CD4-positive, alpha-beta T cell treated with Interleukin-1 beta for 1 hour (primary cell): Measurements from ENCODE around the gene DSCAML1.

Experiments used
- DNase-seq, 2 donors: peaks; one replicate each; pipeline ENCODE4 v3.0.0-alpha.2; 2020 to 2022

The DSCAML1 gene

GRCh38 chr11:117796872-117797529 lies at the start of gene DSCAML1:
Gene DSCAML1, minus strand, starts transcription at chr11:117797216. Its CDS starts 137 bp downstream, at chr11:117797079.
- DNase-seq = peak; percentile 17 to 32

DNA sequence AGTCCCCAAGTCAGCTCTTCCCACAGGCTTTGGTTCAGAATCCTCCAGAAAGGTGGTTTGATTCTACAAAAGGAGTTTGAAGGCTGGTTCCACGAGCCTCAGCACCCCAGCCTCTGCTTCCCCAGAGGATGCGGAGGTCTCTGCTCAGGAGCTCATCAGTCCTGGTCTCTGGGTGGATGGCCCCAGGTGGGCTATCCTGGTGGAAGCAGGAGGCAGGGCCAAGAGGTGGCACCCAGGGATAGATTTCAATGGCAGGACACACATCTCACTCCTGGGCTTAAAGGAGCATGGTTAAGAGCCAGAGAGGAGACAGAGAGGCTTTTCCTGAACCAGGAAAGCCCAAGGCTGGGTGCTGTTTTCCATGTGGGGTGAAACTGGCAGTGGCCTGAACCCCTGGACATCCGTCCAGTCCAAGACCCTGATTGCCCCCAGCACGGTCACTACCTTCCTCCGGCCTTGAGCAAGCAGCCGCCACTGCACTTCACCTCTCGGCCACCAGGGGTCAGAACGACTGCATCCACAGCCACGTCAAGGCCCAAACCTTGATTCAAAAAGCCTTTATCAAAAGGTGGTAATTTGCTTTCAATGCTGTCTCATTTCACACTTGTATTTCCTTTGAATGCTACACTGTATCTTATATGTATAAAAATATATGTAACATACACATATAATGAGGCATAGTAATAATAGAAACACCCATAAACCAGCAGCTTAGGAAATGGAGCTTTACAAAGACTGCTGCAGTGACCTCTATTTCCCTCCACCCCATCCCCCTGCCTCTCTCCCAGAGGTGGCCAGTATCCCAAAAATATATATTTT lies 46.9 kb upstream of the DSCAML1 start:
- DNase-seq = peak; percentile 71 to 82

DNA sequence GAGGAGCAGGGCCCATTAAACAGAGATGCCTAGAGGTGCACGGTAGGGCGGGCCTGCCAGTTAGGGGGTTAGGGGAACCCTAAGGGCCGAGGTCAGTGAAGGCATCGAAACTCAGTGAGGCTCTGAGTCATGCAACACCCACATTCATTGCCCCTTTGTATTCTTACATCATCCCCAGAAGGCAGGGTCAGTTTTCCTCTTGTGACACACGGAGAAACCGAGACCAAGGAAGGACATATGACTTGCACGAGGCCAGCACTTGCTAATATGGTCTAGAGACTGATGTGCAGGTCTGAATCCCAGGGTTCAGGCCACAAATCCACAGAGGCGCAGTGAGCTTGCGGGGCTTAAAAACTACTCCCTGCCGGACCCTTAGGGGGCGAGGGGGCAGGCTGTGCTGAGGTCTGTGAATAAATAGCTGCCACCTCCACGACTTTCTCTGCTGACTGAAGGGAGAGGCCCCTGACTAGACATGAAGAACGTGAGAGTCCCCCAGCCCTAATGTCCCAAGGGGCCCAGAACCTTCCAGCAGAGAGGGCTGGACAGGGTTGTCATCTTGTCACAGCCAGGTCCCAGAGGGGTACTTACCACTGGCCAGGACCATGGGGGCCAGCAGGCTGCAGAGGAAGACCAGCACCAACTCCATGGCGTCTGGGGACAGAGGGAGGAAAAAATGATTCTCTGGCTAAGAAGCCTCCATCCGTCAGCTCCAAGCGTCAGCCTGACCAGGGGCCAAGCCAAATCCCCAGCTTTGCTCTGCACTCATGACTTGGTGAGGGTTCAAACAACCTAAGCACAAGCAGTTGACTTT lies 45.3 kb upstream of the DSCAML1 start:
- DNase-seq = peak in 1 of 2 donors; percentile 69

DNA sequence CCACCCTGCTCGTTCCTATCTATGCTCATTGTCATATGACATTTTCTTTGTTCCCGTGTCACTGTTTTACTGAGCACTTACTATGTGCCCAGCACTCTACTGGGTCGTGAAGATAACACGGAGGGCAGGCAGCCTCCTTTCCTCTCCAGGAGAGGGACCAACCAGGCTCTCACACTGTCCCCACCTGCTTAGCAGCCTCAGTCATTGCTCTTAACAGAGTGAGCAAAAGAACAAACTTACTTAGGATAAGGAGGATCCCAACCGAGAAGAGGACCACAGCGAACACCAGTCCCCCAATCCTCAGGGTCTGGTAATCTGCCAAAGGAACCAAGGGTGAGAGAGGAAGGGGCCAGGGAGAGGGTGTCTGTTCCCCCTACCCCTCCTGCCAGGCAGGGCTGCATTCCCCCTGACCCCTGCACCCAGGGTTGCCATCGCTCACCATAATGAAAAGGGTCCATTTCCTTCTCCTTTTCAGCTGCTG lies 44.6 kb upstream of the DSCAML1 start:
- DNase-seq = no peak

DNA sequence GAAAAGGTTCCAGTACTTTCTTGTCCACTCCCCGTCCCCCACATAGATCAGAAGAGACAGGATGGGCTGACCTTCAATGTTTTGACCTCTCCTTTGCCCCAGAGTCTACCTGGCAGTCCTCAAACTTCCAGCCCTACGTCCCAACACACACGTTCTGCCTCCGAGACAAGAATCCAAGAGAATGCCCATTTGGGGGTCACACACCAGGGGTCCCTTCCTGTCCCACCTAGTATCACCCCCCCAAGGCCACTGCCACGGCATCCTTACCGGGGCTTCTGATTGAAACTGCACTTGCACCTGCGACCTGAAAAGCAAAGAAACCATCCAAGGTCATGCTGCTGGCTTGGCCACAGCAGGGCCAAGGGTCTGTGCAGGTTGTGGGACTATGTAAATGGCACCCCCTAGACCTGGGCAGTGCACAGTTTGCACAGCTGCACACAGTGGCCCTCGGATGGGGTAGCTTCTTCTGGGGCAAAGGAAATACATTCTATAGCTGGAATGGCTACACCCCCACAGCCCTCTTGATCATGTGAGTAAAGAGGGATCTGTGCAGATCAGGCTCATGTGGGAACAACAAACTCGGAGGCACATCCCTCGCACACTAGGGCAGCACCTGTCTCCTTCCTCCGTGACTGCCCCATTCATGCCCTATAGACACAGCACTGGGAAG lies 44.0 kb upstream of the DSCAML1 start:
- no peak for DNase-seq

GRCh38 chr11:117839936-117840813 lies 43.2 kb upstream of the DSCAML1 start:
- no peak for DNase-seq

- no peak for DNase-seq
Measured at GRCh38 chr11:117839380-117839881, 42.4 kb upstream of the DSCAML1 start.

DNA sequence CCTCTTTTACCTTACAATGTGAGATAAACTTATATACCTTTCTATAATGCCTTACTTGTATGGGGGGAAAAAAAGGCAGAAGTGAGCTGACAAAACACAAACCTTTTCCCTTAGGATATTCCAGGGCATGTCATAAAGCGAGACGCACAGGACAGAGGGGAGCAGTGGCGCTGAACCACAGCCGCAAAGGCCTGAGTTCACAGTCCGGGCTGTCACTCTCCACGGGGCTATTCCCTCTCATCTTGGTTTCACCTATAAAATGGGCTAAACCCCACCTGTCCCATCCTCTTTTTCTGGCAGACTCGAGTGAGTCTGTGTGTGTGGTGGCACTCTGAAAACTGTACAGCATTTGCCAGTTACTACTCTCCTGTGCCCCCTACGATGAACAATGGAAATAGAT lies 41.9 kb upstream of the DSCAML1 start:
- no peak for DNase-seq

DNA sequence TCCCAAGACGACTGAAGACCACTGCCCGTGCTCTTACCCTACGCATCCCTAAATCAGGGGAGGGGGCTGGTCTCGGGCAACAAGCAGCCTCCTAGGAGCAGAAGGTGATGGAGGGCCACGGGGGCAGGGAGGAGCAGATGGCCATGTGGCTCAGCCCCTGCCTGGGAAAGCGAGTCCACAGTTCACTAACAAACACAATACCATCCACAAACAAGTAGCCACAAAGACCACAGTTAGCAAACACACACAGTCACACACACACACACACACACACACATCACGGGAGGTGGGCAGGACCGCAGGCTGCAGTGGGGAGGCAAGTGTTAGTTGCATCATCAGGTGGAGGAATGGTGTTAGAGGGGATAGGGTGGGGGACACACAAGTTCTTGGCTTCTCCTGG lies 40.8 kb upstream of the DSCAML1 start:
- DNase-seq = no peak

GRCh38 chr11:117837070-117837776 lies 40.2 kb upstream of the DSCAML1 start:
- DNase-seq = no peak

- DNase-seq = peak in 1 of 2 donors; percentile 46
Measured at GRCh38 chr11:117836077-117836960, 39.3 kb upstream of the DSCAML1 start.

- DNase-seq = no peak
Measured at GRCh38 chr11:117835576-117835975, 38.6 kb upstream of the DSCAML1 start.

DNA sequence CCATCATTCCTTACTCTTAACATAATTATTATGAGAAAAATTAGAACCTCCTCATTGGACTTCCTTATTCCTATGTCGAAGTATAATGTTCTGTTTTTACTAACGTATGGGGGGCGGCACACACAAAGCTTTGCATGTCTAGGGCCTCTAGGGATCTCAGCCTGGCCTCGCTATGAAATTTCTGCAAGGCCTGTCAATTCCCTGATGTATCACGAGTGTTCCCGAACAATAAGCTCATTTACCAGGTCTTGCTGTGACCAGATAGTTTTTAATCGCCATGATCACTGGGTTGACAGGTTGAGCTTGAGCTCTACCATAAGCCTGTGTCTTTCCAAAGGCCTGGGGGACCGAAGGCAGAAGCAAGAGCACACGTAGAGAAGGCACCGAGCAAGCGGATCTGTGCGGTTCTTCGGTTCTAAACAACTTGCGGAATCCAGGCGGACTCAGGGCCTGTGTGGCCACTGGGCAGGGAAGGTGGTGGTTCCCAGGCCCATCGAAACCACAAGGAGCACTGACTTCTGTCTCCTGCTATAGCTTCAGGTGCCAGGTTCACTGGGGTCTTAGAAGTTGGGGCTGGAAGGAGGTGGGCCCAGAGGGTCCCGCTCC lies 37.9 kb upstream of the DSCAML1 start:
- no peak for DNase-seq

DNA sequence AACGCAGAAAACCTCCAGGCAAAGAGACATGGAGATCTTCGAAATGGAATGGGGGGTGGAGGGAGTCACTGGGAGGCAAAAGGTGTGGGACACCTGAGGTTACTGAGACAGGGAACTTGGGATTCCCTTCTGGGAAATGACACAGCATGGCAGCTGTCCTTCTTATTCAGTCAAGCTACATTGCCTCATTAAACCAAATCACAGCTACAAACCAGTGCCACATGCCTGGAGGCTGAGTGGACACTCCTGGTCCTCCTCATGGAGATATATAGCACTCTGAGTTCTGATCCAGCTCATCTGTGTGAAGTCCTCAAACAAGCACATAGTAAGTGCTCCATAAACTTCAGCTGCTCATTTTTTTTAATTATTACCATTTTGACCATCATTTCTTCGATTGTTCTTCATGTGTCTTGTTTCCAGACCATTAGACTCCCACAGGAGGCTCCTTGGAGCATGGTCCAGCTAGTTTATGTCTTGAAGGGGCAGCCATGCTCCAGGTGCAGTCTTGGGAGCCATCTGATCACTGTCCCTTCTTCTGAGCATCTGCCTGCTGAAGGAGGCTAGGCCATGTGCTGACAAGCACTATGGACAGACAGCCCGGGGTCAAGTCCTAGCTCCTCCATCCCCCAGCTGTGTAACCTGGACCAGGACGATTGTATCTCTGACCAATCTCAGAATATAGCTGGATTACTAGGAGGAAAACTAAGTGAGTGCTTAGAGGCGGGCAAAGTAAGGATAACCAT lies 37.2 kb upstream of the DSCAML1 start:
- DNase-seq = no peak

- no peak for DNase-seq
Measured at GRCh38 chr11:117833401-117833891, 36.4 kb upstream of the DSCAML1 start.

DNA sequence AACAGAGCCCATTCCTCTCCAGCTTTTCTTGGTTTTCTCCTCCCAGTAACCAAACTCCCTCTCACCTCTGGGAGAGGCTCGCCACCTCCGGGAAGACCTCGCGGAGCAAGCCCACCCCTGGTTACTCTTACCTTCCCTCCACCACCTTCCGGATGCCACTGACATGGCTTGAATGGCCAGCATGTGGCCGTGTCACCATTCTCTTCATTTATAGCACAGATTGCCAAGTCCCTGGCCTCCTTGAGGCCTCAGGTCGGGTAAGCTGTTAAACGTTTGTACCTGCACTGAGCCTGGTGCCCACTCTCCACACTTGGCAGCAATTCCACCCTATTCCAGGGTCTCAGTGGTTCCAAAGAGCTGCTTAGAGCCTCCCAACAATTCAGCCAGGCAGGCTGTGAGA lies 35.5 kb upstream of the DSCAML1 start:
- no peak for DNase-seq

DNA sequence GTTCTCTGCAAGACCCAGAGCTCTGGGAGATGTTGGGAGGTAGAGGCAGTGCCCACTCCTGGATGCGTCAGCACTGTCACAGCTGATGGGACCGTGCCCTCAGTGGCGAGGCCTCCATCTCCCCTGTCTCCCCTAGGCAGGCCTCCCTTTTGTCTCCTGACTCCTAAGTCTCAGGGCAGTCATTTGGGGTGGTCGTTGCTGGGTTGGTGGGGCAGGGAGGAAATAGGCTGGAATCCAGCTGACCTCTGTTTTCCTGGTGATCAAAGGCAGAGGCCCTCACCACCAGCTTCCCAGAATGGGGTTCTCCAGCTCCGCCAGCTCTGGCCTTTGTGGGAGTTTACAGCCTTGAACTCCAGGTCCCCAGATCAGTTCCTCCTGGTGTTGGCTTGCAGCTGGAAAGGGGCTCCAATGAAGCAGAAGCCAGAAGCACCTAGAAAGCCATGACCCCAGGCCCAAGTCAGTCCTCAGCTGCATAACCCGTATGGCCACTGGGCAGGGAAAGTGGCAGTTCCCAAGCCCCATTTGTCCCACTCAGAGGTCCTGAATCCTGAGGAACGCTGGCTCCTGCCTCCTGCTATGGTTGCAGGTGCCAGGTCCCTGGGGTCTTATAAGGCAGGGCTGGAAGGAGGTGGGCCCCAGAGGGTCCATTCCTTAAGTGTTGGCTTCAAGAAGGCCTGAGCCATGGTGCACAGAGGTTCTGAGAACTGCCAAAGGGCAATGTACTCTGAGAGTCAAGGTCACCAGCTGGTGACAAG lies 34.8 kb upstream of the DSCAML1 start:
- DNase-seq = no peak
